Breast epithelium (tissue), 4 donors: ENCODE results near the gene LMBR1. TPM values are rescaled to one million over a fixed set of nuclear protein-coding genes. Genes with fewer than 3 reads are reported as not detected.

Experiments used
- DNase-seq, 2 donors: peaks; one replicate each; pipeline ENCODE4 v3.0.0-alpha.2; 2019; ENCODE audit warnings: low spot score in 2 of 2
- H3K27ac ChIP-seq, 2 donors: fragments of 200-600 bp; sonication (generic) in 1 of 2; one replicate each; pipeline ENCODE4 v1.5.1; 2016 to 2019; ENCODE audit warnings: mild to moderate bottlenecking in 1 of 2
- H3K27me3 ChIP-seq, 2 donors: fragments of 200-600 bp; sonication (generic) in 1 of 2; one replicate each; pipeline versions ENCODE4 v1.5.1 to v1.6.0; 2017 to 2019; ENCODE audit warnings: control low read depth in 1 of 2, mild to moderate bottlenecking in 1 of 2
- H3K36me3 ChIP-seq: fragments of 200-600 bp; one replicate; pipeline ENCODE4 v1.5.1; 2019
- H3K4me1 ChIP-seq, 2 donors: fragments of 200-600 bp; sonication (generic); one replicate each; pipeline ENCODE4 v1.5.1; 2016 to 2019; ENCODE audit warnings: control low read depth in 1 of 2
- H3K4me3 ChIP-seq, 3 donors: fragments of 200-600 bp; sonication (generic); 1 replicate in 2 of 3; 2 replicates in 1 of 3; pipeline ENCODE4 v1.5.1; 2016 to 2019; ENCODE audit warnings: mild to moderate bottlenecking in 3 of 3, moderate library complexity in 2 of 3
- H3K9me3 ChIP-seq, 2 donors: fragments of 200-600 bp; sonication (generic) in 1 of 2; one replicate each; pipeline ENCODE4 v1.5.1; 2016 to 2019; ENCODE audit warnings: control low read depth in 1 of 2
- CTCF ChIP-seq, 3 donors: fragments of 450-650 bp; IDR thresholded peaks; one replicate each; pipeline ENCODE4 v1.5.1; 2016 to 2017; ENCODE audit warnings: antibody characterized with exemption in 3 of 3, mild to moderate bottlenecking in 3 of 3, moderate library complexity in 3 of 3
- POLR2A ChIP-seq: fragments of 450-650 bp; IDR thresholded peaks from one replicate; pipeline ENCODE4 v1.6.1; 2016; ENCODE audit warnings: antibody characterized with exemption, mild to moderate bottlenecking, moderate library complexity
- POLR2AphosphoS5 ChIP-seq, 3 donors: sonication (generic); formaldehyde crosslinking; IDR thresholded peaks; one replicate each; pipeline ENCODE4 v1.6.1; 2017; ENCODE audit warnings: antibody characterized with exemption in 3 of 3
- intact Hi-C: fragments of 100-400 bp; cut with DNase I; formaldehyde crosslinking; loops from one replicate; pipeline ENCODE4 v1.15.1; 2023; ENCODE audit warnings: low total_unique reads
- total RNA-seq, 3 donors: library from RNA; depleted of rRNA; stranded (reverse); fragments of >200 nt; gene quantifications; one replicate each; pipeline ENCODE4 v1.1.0, GENCODE V29; 2016

The LMBR1 gene
- total RNA-seq, 3 donors from 2014 or later = 69.0 to 90.6 (median 88.8) TPM

DNA sequence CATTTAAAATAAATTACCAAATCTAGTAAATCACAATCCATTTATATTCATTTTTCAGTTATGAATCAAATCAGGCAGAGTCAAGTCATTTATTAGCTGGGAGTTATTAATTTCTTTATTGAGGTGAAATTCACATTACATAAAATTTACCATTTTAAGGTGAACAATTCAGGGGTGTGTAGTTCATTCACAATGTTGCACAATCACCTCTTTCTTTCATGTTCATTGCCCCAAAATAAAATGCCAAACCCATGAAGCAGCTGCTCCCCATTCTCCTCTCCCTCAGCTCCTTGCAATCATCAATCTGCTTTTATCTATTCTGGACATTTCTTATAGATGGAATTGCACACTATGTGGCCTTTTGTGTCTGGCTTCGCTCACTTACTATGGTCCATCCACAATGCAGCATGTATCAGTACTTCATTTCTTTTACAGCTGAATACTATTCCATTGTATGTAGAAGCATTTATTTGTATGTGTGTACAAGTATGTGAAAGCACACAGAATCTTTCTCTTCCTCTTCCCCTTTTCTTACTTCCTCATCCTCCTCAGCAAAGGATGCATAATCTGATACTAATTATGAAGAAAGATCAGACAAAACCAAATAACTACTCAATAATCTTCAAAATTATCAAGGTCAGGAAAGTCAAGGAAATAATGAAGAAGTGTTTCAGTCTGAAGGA is 60.6 kb downstream of the LMBR1 start:
- DNase-seq = no peak
- H3K27ac ChIP-seq = no peak overlapping the region
- H3K4me1 ChIP-seq = no peaks in the 10 kb centered on the region
- intact Hi-C loops = no loop called here
- no peaks in the 10 kb centered on the region for H3K36me3 ChIP-seq
- TF ChIP-seq POLR2A (no peak), POLR2AphosphoS5 (IDR thresholded peaks at IDR 0.05) (no peak), CTCF (IDR thresholded peaks at IDR 0.05) (no peak)
- no peak overlapping the region for H3K4me3 ChIP-seq
- H3K9me3 ChIP-seq = no peaks in the 10 kb centered on the region
- H3K27me3 ChIP-seq = no peaks in the 10 kb centered on the region

DNA sequence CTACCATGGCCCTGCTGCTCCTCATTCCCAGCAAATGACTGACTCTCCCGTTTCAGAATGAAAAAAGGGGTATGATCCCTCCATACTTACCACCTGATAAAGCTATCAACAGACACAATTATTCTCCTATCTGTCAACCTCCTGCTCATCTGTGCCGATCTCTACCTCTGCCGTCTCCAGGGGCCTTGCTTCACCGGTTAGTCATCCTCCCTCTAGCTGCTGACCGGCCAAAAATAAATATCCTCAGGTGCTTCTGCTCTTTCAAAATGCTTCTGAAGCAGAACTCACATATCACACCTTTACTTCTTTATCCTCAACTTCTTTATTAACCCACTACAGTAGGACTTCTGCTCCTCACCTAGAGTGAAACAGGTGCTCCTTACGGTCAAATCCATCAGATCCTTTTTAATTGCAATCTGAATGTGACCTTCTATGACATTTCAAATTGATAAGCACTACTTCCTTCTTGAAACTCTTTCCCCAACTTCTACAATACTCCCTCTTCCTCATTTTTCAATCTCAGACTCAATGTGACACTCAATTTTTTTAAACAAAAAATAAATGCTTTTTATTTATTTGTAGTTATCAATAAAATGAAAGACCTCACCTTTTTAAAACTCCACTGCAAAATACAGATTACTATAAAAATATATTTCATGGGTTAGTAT is 63.2 kb downstream of the LMBR1 start:
- H3K36me3 ChIP-seq = no peaks in the 10 kb centered on the region
- H3K27ac ChIP-seq = no peak overlapping the region
- H3K4me1 ChIP-seq = no peaks in the 10 kb centered on the region
- TF ChIP-seq POLR2AphosphoS5 (IDR thresholded peaks at IDR 0.05) (no peak), POLR2A (no peak), CTCF (IDR thresholded peaks at IDR 0.05) (no peak)
- intact Hi-C loops = loop anchor here (5.0 kb wide), 1 partner anchor 1038 kb away; no protein-coding TSS in a partner anchor
- no peaks in the 10 kb centered on the region for H3K9me3 ChIP-seq
- DNase-seq = no peak
- no peak overlapping the region for H3K4me3 ChIP-seq
- H3K27me3 ChIP-seq = no peaks in the 10 kb centered on the region

DNA sequence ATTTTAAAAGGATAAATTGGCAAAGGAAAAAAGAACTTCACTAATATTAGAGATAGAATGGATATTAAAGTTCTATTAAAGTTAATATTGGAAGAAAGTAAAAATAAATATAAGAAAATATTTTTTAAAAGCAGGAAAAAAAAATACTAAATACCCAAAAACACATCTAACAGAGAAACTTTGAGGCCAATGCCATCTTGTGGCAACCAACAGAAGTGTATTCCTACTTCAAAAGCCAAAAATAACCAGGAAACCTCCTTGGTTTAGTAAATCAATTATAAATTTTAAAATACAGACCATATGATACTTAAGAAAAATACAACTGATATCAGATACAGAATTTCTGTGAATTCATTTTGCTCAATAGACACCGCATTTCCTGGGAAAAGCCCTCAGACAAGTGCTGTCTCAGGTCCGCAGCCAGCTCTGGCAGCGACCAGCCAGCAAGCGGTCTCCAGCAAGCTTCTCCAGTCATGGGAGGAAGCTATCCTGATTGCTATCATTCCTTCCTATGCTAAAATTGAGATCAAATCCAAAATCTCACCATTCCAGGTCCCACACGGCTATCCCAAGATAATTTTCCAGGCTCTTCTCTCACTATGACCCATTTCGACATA is 65.3 kb downstream of the LMBR1 start:
- Histone ChIP-seq H3K27ac (no peak overlapping the region), H3K4me3 (no peak overlapping the region), H3K4me1 (no peaks in the 10 kb centered on the region), H3K9me3 (no peaks in the 10 kb centered on the region), H3K27me3 (no peaks in the 10 kb centered on the region), H3K36me3 (no peaks in the 10 kb centered on the region)
- intact Hi-C loops = loop anchor here (5.0 kb wide), 1 partner anchor 1035 kb away; no protein-coding TSS in a partner anchor
- TF ChIP-seq POLR2A (no peak), CTCF (IDR thresholded peaks at IDR 0.05) (peak in 2 of 3 donors; percentile 22 to 27)
- DNase-seq = no peak

- H3K27ac ChIP-seq = no peak overlapping the region
- no peaks in the 10 kb centered on the region for H3K36me3 ChIP-seq
- H3K9me3 ChIP-seq = no peaks in the 10 kb centered on the region
- TF ChIP-seq CTCF (IDR thresholded peaks at IDR 0.05) (no peak), POLR2AphosphoS5 (IDR thresholded peaks at IDR 0.05) (no peak), POLR2A (no peak)
- no peak for DNase-seq
- H3K4me1 ChIP-seq = no peaks in the 10 kb centered on the region
- intact Hi-C loops = no loop called here
- H3K27me3 ChIP-seq = no peaks in the 10 kb centered on the region
- no peak overlapping the region for H3K4me3 ChIP-seq
Observed at GRCh38 chr7:156823435-156823834, 69.5 kb downstream of the LMBR1 start.
